Stimulated activated CD4-positive, alpha-beta T cell treated with anti-CD3 and anti-CD28 coated beads, Interleukin-1b, Interleukin-23, amount 100 ng/mL, for 24 hours (primary cell): ENCODE results near the gene NCOR1.
"Not testable (repeated sequence)": the region's sequence is repeated elsewhere in the genome, so short reads cannot be mapped to it uniquely, and the experiment has no call there.

Experiments used
- DNase-seq, 4 experiments: peaks; one replicate each; pipeline ENCODE4 v3.0.0-alpha.2; 2020; ENCODE audit warnings: low read depth in 4 of 4, low spot score in 1 of 4

Gene NCOR1

GRCh38 chr17:16215965-16216316, 607 bp upstream of the NCOR1 start:
- DNase-seq: peak in 2 of 4 experiments; percentile 11

GRCh38 chr17:16215002-16215272, 397 bp downstream of the NCOR1 start:
- DNase-seq: peak in 2 of 4 experiments; percentile 14 to 19

- DNase-seq: no peak
Measured at GRCh38 chr17:16214190-16215001, 938 bp downstream of the NCOR1 start.

GRCh38 chr17:16212793-16213192, 2.5 kb downstream of the NCOR1 start:
- DNase-seq: no peak

- no peak for DNase-seq
Measured at GRCh38 chr17:16211590-16211989, 3.7 kb downstream of the NCOR1 start.

- DNase-seq: not testable (repeated sequence)
Measured at GRCh38 chr17:16204763-16205162, 10.6 kb downstream of the NCOR1 start.

- not testable (repeated sequence) for DNase-seq
Measured at GRCh38 chr17:16202554-16203500, 12.5 kb downstream of the NCOR1 start.

- DNase-seq: not testable (repeated sequence)
Measured at GRCh38 chr17:16201693-16202131, 13.6 kb downstream of the NCOR1 start.

GRCh38 chr17:16199093-16199492, 16.2 kb downstream of the NCOR1 start:
- DNase-seq: no peak

GRCh38 chr17:16197276-16197675, 18.1 kb downstream of the NCOR1 start:
- DNase-seq: no peak

- not testable (repeated sequence) for DNase-seq
Measured at GRCh38 chr17:16194307-16194835, 21.0 kb downstream of the NCOR1 start.

- no peak for DNase-seq
Measured at GRCh38 chr17:16191604-16192003, 23.7 kb downstream of the NCOR1 start.

- DNase-seq: no peak
Measured at GRCh38 chr17:16190703-16191360, 24.5 kb downstream of the NCOR1 start.

GRCh38 chr17:16189791-16190348, 25.5 kb downstream of the NCOR1 start:
- DNase-seq: no peak

- DNase-seq: no peak
Measured at GRCh38 chr17:16187642-16188041, 27.7 kb downstream of the NCOR1 start.

- DNase-seq: no peak
Measured at GRCh38 chr17:16181581-16181980, 33.8 kb downstream of the NCOR1 start.

- no peak for DNase-seq
Measured at GRCh38 chr17:16178836-16179235, 36.5 kb downstream of the NCOR1 start.

GRCh38 chr17:16171613-16172012, 43.7 kb downstream of the NCOR1 start:
- no peak for DNase-seq

GRCh38 chr17:16166766-16167165, 48.6 kb downstream of the NCOR1 start:
- not testable (repeated sequence) for DNase-seq

GRCh38 chr17:16158714-16159113, 56.6 kb downstream of the NCOR1 start:
- DNase-seq: no peak

GRCh38 chr17:16155536-16155935, 59.8 kb downstream of the NCOR1 start:
- DNase-seq: no peak
